LNCAP (cell line): ENCODE measurements around the gene ZNF469.

Source experiments
- TF ChIP-seq, protein P1 (sequence below): fragments of 450-650 bp; IDR thresholded peaks from 2 replicates; pipeline ENCODE4 v1.5.1; 2017; ENCODE audit warnings: mild to moderate bottlenecking

The ZNF469 gene

DNA sequence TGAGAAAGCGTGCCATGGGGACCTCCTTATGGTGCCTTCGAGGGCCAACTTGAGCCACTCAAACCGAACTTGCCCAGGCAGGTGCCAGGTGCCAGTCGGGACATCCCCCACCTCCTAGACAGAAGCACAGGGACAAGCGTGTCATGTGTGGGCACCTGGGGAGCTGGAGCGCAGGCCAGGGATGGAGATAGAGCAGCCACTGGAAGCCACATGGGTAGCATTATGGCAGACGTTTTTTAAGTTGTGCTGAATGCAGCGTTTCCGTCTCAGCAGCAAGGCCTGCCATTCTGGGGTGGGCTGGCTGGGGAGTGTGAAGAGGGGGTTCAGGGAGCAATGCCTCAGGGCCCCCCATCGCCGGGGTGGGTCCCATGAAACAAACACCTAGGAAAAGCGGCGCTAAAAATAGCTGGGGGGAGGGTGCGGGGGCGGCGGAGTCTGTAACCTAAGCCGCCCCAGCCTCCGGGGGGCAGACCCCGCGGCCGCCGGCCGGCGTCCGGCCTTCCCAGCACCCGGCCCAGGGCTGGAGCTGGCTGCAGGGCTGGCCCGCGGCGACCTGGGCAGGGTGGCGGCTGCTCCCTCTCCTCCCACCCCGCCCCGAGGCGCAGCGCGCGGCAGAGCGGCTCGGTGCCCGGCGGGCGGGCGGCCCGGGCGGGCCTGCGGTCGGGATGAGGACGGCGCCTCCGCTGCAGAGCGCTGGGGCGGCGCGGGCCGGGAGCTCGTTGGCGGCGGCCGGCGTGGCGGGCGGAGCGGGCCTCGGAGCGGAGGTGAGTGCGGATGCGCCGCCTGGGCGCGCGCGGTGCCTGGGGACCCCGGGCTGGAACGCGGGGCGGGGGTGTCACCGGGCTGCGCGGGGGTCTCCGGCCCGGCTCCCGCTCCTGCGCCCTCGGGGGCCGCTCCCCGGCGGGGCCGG, at the start of gene ZNF469:
Gene ZNF469 (plus strand): TSS at position 469 of the 910 bp plus-strand sequence. CDS start 44,512 bp downstream, outside the sequence.
- TF ChIP-seq, protein P1, sequence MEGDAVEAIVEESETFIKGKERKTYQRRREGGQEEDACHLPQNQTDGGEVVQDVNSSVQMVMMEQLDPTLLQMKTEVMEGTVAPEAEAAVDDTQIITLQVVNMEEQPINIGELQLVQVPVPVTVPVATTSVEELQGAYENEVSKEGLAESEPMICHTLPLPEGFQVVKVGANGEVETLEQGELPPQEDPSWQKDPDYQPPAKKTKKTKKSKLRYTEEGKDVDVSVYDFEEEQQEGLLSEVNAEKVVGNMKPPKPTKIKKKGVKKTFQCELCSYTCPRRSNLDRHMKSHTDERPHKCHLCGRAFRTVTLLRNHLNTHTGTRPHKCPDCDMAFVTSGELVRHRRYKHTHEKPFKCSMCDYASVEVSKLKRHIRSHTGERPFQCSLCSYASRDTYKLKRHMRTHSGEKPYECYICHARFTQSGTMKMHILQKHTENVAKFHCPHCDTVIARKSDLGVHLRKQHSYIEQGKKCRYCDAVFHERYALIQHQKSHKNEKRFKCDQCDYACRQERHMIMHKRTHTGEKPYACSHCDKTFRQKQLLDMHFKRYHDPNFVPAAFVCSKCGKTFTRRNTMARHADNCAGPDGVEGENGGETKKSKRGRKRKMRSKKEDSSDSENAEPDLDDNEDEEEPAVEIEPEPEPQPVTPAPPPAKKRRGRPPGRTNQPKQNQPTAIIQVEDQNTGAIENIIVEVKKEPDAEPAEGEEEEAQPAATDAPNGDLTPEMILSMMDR = no peak

GRCh38 chr16:88333848-88334777, 48.6 kb upstream of the ZNF469 start:
- TF ChIP-seq, protein P1 = no peak

GRCh38 chr16:88334778-88335720, 47.7 kb upstream of the ZNF469 start:
- TF ChIP-seq, protein P1 = no peak

DNA sequence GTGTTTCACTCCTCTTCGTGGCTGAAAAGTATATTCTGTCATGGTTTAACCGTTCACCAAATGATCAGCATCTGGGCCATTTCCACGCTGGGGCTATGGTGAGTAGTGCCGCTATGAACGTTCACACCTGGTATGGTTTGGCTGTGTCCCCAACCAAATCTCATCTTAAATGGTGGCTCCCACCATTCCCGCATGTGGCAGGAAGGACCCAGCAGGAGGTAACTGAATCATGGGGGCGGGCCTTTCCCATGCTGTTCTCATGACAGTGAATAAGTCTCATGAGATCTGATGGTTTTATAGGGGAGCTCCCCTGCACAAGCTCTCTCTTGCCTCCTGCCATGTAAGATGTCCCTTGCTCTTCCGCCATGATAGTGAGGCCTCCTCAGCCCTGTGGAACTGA, 45.7 kb upstream of the ZNF469 start:
- TF ChIP-seq, protein P1 = no peak

GRCh38 chr16:88337538-88337937, 45.2 kb upstream of the ZNF469 start:
- TF ChIP-seq, protein P1 = no peak

- TF ChIP-seq, protein P1 = no peak
These were observed 44.6 kb upstream of the ZNF469 start for GRCh38 chr16:88338111-88338510.

DNA sequence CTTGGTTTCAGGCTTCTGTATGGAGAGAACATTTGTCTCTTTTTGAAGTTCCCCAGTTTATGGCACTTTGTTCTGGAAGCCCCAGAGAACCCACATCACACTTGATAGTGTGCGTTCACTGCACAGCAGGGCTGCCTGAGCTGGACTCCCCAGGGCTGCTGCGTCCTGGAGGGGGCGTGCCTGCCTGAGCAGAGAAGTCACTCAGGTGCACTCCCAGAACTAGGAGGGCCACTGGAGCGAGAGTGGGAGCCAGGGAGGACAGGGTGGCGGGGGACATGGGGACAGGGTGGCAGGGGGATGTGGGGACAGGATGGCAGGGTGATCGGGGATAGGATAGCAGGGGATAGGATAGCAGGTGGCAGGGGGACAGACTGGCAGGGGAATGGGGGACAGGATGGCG, 43.9 kb upstream of the ZNF469 start:
- TF ChIP-seq, protein P1 = no peak
